ENCODE results near the gene INS.

GRCh38 chr11:2192435-2192834 is 31.4 kb upstream of the INS start:
- TF ChIP-seq POLR2A (IDR thresholded peaks at IDR 0.05; ENCODE audit: low read depth): no peak
- no peak for TF ChIP-seq CTCF (IDR thresholded peaks at IDR 0.05)
- TF ChIP-seq EP300 (IDR thresholded peaks at IDR 0.05): no peak

Measured in esophagus muscularis mucosa (tissue), 4 donors.